Measurements from ENCODE around the gene EFCAB11.

- TF ChIP-seq CTCF (IDR thresholded peaks at IDR 0.05) (no peak), POLR2A (IDR thresholded peaks at IDR 0.05) (no peak)
These were observed 55.2 kb downstream of the EFCAB11 start for GRCh38 chr14:89899291-89899690.

All from esophagus squamous epithelium (tissue), 4 donors.